ENCODE measurements around the gene DCAF10. TPM values are rescaled to one million over a fixed set of nuclear protein-coding genes. Genes with fewer than 3 reads are reported as not detected.

DCAF10 gene
- total and polyA plus RNA-seq, 10 of the 15 experiments (the other 5 are each of a cell fraction or from before 2014, with no cell fraction given): 3.9 to 21.7 (median 9.8) TPM

DNA sequence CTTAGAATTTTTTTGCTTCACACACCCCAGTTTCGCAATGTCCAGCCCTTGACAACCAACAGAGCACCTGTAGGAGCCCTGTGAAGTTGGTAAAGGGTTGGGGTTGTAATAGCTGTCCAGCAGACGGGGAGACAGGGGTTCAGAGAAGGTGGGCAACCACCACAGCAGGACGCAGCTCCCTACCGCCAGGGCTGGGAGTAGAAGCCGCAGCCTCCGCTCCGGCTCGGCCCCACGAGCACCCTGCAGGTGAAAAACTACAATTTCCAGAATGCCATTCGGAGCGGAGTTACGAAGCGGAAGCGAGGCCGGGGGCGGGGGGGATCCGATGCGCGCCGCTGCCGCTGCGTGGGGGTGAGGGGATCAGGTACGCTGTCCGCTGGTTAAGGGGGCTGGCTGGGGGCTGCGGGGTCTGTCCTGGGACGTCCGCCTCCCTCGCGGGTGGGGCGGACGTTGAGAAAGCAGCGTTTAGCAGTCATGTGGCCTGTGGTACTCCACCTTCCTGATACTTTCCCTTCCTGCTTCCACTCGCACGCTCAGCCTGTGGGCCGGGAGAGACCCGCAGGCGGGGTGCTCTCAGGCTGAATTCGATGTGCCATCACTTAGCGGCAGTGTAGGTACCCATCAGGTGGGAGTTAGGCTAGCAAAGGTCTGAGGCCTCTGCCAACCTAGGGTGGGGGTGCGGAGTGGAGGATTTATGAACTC is 47.0 kb upstream of the DCAF10 start, which contains the start of gene TRMT10B (continued):
- TF ChIP-seq SRF (IDR thresholded peaks at IDR 0.05; ENCODE audit: low read depth in 2 of 2, low read length in 2 of 2) (no peak), NR2C2 (IDR thresholded peaks at IDR 0.05; ENCODE audit: borderline replicate concordance, control insufficient read depth, insufficient read length, low read depth) (no peak), MTA3 (IDR thresholded peaks at IDR 0.05; ENCODE audit: borderline replicate concordance, low read length) (no peak), ZNF384 (IDR thresholded peaks at IDR 0.05; ENCODE audit: borderline replicate concordance, low read depth, low read length) (no peak), BRCA1 (IDR thresholded peaks at IDR 0.05; ENCODE audit: low read depth, low read length) (no peak), CREM (IDR thresholded peaks at IDR 0.05; ENCODE audit: low read depth) (peak; percentile 66; the same call in 1 of the 2 replicates), ZNF274 (IDR thresholded peaks at IDR 0.05; ENCODE audit: insufficient read depth, insufficient read length) (no peak), HCFC1 (IDR thresholded peaks at IDR 0.05; ENCODE audit: low read length) (peak; percentile 81), NR2F1 (conservative IDR thresholded peaks at IDR 0.05) (no peak), EED (IDR thresholded peaks at IDR 0.05; ENCODE audit: low read depth) (peak; percentile 39; the same call in 1 of the 2 replicates), ASH2L (IDR thresholded peaks at IDR 0.05; ENCODE audit: borderline replicate concordance, low read depth) (no peak), NRF1 (conservative IDR thresholded peaks at IDR 0.05; ENCODE audit: low read depth, low read length) (no peak), IKZF2 (IDR thresholded peaks at IDR 0.05) (peak in 1 of 2 experiments; percentile 41; a peak in 2 of 4 replicates), NR2C1 (IDR thresholded peaks at IDR 0.05) (no peak), MXI1 (IDR thresholded peaks at IDR 0.05; ENCODE audit: low read depth, low read length) (no peak), MTA2 (IDR thresholded peaks at IDR 0.05; ENCODE audit: low read depth) (no peak), HDGF (IDR thresholded peaks at IDR 0.05) (no peak)
- TF ChIP-seq, protein P1, sequence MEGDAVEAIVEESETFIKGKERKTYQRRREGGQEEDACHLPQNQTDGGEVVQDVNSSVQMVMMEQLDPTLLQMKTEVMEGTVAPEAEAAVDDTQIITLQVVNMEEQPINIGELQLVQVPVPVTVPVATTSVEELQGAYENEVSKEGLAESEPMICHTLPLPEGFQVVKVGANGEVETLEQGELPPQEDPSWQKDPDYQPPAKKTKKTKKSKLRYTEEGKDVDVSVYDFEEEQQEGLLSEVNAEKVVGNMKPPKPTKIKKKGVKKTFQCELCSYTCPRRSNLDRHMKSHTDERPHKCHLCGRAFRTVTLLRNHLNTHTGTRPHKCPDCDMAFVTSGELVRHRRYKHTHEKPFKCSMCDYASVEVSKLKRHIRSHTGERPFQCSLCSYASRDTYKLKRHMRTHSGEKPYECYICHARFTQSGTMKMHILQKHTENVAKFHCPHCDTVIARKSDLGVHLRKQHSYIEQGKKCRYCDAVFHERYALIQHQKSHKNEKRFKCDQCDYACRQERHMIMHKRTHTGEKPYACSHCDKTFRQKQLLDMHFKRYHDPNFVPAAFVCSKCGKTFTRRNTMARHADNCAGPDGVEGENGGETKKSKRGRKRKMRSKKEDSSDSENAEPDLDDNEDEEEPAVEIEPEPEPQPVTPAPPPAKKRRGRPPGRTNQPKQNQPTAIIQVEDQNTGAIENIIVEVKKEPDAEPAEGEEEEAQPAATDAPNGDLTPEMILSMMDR (IDR thresholded peaks at IDR 0.05 in 2 of 3, conservative IDR thresholded peaks at IDR 0.05 in 1 of 3; ENCODE audit: control insufficient read depth in 2 of 3, extremely low read depth in 1 of 3, insufficient read depth in 1 of 3, low read depth in 3 of 3, low read length in 3 of 3): no peak
- TF ChIP-seq, protein P2, sequence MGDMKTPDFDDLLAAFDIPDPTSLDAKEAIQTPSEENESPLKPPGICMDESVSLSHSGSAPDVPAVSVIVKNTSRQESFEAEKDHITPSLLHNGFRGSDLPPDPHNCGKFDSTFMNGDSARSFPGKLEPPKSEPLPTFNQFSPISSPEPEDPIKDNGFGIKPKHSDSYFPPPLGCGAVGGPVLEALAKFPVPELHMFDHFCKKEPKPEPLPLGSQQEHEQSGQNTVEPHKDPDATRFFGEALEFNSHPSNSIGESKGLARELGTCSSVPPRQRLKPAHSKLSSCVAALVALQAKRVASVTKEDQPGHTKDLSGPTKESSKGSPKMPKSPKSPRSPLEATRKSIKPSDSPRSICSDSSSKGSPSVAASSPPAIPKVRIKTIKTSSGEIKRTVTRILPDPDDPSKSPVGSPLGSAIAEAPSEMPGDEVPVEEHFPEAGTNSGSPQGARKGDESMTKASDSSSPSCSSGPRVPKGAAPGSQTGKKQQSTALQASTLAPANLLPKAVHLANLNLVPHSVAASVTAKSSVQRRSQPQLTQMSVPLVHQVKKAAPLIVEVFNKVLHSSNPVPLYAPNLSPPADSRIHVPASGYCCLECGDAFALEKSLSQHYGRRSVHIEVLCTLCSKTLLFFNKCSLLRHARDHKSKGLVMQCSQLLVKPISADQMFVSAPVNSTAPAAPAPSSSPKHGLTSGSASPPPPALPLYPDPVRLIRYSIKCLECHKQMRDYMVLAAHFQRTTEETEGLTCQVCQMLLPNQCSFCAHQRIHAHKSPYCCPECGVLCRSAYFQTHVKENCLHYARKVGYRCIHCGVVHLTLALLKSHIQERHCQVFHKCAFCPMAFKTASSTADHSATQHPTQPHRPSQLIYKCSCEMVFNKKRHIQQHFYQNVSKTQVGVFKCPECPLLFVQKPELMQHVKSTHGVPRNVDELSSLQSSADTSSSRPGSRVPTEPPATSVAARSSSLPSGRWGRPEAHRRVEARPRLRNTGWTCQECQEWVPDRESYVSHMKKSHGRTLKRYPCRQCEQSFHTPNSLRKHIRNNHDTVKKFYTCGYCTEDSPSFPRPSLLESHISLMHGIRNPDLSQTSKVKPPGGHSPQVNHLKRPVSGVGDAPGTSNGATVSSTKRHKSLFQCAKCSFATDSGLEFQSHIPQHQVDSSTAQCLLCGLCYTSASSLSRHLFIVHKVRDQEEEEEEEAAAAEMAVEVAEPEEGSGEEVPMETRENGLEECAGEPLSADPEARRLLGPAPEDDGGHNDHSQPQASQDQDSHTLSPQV (IDR thresholded peaks at IDR 0.05): no peak
- TF ChIP-seq, protein P3, sequence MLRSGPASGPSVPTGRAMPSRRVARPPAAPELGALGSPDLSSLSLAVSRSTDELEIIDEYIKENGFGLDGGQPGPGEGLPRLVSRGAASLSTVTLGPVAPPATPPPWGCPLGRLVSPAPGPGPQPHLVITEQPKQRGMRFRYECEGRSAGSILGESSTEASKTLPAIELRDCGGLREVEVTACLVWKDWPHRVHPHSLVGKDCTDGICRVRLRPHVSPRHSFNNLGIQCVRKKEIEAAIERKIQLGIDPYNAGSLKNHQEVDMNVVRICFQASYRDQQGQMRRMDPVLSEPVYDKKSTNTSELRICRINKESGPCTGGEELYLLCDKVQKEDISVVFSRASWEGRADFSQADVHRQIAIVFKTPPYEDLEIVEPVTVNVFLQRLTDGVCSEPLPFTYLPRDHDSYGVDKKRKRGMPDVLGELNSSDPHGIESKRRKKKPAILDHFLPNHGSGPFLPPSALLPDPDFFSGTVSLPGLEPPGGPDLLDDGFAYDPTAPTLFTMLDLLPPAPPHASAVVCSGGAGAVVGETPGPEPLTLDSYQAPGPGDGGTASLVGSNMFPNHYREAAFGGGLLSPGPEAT (IDR thresholded peaks at IDR 0.05; ENCODE audit: low read depth): peak; percentile 20; the same call in 1 of the 2 replicates
- TF ChIP-seq, protein P4, sequence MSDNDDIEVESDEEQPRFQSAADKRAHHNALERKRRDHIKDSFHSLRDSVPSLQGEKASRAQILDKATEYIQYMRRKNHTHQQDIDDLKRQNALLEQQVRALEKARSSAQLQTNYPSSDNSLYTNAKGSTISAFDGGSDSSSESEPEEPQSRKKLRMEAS (IDR thresholded peaks at IDR 0.05; ENCODE audit: low read depth, low read length): no peak
- TF ChIP-seq, protein P5, sequence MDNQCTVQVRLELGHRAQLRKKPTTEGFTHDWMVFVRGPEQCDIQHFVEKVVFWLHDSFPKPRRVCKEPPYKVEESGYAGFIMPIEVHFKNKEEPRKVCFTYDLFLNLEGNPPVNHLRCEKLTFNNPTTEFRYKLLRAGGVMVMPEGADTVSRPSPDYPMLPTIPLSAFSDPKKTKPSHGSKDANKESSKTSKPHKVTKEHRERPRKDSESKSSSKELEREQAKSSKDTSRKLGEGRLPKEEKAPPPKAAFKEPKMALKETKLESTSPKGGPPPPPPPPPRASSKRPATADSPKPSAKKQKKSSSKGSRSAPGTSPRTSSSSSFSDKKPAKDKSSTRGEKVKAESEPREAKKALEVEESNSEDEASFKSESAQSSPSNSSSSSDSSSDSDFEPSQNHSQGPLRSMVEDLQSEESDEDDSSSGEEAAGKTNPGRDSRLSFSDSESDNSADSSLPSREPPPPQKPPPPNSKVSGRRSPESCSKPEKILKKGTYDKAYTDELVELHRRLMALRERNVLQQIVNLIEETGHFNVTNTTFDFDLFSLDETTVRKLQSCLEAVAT (IDR thresholded peaks at IDR 0.05): no peak; the same call in 1 of the 2 replicates

Data from GM12878 (cell line).